GM20431 (cell line): ENCODE results near the gene HIVEP3.

Source experiments
- in situ Hi-C: fragments of 300-500 bp; cut with MseI, MboI; formaldehyde crosslinking; loops from one replicate; pipeline ENCODE4 v1.15.0; 2020; ENCODE audit warnings: low sequenced_read_pairs; ENCODE audit not compliant: unreplicated experiment

HIVEP3 gene

GRCh38 chr1:41631154-41631553 is 287.6 kb downstream of the HIVEP3 start:
- in situ Hi-C loops, result no loop called here

- in situ Hi-C loops, result no loop called here
These were observed 289.2 kb downstream of the HIVEP3 start for GRCh38 chr1:41629571-41629970.

- in situ Hi-C loops, result no loop called here
These were observed 289.6 kb downstream of the HIVEP3 start for GRCh38 chr1:41629141-41629540.

- in situ Hi-C loops, result no loop called here
These were observed 291.0 kb downstream of the HIVEP3 start for GRCh38 chr1:41627491-41628280.

GRCh38 chr1:41626616-41627375 is 291.9 kb downstream of the HIVEP3 start:
- in situ Hi-C loops, result no loop called here

GRCh38 chr1:41626146-41626545 is 292.6 kb downstream of the HIVEP3 start:
- in situ Hi-C loops, result no loop called here

GRCh38 chr1:41623736-41624135 is 295.0 kb downstream of the HIVEP3 start:
- in situ Hi-C loops, result no loop called here

GRCh38 chr1:41622859-41623732 is 295.6 kb downstream of the HIVEP3 start:
- in situ Hi-C loops, result no loop called here

- in situ Hi-C loops, result no loop called here
These were observed 296.3 kb downstream of the HIVEP3 start for GRCh38 chr1:41622402-41622801.

GRCh38 chr1:41621791-41622190 is 296.9 kb downstream of the HIVEP3 start:
- in situ Hi-C loops, result no loop called here

- in situ Hi-C loops, result no loop called here
These were observed 297.5 kb downstream of the HIVEP3 start for GRCh38 chr1:41621256-41621655.

- in situ Hi-C loops, result no loop called here
These were observed 298.2 kb downstream of the HIVEP3 start for GRCh38 chr1:41620365-41621169.

- in situ Hi-C loops, result no loop called here
These were observed 299.0 kb downstream of the HIVEP3 start for GRCh38 chr1:41619511-41620364.

- in situ Hi-C loops, result no loop called here
These were observed 299.9 kb downstream of the HIVEP3 start for GRCh38 chr1:41618871-41619270.

GRCh38 chr1:41618066-41618825 is 300.5 kb downstream of the HIVEP3 start:
- in situ Hi-C loops, result no loop called here

- in situ Hi-C loops, result no loop called here
These were observed 301.4 kb downstream of the HIVEP3 start for GRCh38 chr1:41617336-41617735.

GRCh38 chr1:41616563-41616962 is 302.2 kb downstream of the HIVEP3 start:
- in situ Hi-C loops, result no loop called here

GRCh38 chr1:41615981-41616380 is 302.7 kb downstream of the HIVEP3 start:
- in situ Hi-C loops, result no loop called here
